ENCODE measurements around the gene RRBP1.

Gene RRBP1

DNA sequence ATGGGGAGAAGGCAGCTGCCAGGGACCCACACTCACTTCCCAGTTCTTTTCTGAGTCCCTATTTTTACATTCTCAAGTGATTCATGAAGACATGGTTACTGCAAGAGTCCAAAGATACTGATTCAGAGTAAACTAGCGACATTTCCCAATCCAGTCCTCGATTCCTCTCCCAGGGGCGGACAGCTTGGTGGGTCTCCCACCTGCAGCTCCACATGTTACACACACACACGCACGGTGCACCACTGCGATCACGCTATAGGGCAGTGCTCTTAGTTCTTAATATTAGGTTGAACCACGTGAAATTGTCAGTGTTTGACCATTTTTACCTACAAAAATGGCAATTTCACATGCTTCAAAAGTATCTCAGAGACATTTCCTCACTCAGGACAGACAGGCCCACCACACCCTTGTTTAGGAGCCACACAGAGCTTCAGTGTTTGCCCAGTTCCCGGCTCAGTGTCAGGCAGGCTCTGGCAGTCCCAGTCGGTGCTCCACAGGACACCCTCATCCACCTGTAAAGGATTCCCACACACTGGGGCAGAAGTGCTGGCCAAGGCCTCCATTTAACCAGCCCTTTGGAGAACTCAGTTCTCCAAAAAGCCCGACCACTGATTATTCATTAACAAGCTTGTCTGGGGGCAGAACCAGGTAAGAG, 51.8 kb downstream of the RRBP1 start:
- TF ChIP-seq, protein P1, sequence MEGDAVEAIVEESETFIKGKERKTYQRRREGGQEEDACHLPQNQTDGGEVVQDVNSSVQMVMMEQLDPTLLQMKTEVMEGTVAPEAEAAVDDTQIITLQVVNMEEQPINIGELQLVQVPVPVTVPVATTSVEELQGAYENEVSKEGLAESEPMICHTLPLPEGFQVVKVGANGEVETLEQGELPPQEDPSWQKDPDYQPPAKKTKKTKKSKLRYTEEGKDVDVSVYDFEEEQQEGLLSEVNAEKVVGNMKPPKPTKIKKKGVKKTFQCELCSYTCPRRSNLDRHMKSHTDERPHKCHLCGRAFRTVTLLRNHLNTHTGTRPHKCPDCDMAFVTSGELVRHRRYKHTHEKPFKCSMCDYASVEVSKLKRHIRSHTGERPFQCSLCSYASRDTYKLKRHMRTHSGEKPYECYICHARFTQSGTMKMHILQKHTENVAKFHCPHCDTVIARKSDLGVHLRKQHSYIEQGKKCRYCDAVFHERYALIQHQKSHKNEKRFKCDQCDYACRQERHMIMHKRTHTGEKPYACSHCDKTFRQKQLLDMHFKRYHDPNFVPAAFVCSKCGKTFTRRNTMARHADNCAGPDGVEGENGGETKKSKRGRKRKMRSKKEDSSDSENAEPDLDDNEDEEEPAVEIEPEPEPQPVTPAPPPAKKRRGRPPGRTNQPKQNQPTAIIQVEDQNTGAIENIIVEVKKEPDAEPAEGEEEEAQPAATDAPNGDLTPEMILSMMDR (IDR thresholded peaks at IDR 0.05; ENCODE audit: insufficient read depth, low read depth, low read length, missing control alignments), result no peak
- no peak overlapping the region for H3K4me3 ChIP-seq (ENCODE audit: low read length)
- DNase-seq (ENCODE audit: low read depth), result no peak

DNA sequence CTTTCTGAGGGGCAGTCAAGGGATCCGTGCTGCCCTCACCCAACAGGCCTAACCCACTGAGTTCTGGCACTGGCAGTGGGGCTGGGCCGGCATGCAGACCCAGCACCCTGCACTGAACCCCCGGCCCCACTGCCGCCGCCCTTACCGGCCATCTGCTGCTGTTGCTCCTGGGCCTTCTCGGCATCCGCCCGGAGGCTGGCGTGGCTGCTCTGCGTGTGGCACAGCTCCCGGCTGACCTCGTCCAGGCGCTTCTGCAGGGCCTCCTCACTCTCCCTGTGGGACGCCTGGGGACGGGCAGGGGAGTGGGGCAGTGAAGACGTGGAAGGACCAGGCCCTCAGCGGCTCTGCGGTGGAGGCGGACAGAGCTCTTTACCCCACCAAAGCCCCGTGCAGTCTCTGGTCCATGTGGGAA, 52.4 kb downstream of the RRBP1 start:
- DNase-seq (ENCODE audit: low read depth), result no peak
- H3K4me3 ChIP-seq (ENCODE audit: low read length), result no peak overlapping the region
- TF ChIP-seq, protein P1 (IDR thresholded peaks at IDR 0.05; ENCODE audit: insufficient read depth, low read depth, low read length, missing control alignments), result no peak

DNA sequence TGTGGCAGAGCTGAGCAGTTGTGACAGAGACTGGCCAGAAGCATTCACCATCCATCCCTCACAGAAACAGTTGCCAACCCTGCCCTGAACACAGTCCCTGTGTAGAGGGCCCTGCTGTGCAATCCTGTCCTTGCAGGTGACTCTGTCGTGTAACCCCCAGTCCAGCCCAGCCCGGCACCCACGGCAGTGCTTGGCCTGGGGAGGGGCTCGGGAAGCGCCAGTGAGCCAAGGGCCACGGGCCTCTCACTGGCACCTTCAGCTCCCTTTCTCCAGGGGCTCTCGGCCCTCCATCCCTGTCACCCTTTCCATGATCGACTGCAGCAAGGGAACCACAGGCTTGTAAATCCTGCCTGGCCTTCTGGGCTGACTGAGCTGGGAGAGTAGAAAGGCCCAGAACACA, 53.0 kb downstream of the RRBP1 start:
- TF ChIP-seq, protein P1 (IDR thresholded peaks at IDR 0.05; ENCODE audit: insufficient read depth, low read depth, low read length, missing control alignments), result no peak
- DNase-seq (ENCODE audit: low read depth), result no peak
- no peak overlapping the region for H3K4me3 ChIP-seq (ENCODE audit: low read length)

DNA sequence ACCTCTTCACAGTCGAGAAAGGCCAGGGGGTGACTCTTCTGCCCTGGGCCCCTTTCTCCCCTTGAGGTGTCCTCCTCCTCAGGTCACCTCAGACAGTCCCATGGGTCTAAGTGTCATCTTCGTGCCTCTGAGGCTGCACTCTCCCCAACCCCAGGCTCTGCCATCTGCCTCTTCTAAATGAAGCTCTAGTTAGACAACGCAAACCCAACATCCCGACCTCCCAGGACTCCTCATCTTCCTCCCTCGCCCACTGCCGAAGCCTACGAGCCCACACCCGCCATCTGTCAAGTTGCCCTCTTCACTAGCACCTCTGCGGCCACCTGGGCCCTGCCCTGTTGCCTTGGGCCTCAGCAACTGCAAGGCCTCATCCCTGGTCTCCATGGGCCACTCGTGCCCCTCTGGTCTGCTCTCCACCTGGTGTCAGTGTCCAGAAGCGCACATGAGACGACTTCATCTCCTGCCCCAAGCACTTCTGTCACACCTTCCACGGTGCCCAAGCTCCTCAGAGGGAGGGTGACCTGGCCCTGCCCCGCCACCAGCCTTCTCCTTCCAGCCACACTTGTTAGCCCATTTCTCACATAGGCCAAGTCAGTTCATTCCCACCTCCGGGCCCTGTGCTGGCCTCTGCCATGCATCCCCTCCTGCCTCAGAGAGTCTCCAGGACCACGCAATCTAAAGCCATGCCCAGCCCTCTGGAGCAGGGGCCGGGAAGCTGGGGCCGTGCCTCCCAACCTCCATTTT, 53.8 kb downstream of the RRBP1 start:
- TF ChIP-seq, protein P1 (IDR thresholded peaks at IDR 0.05; ENCODE audit: insufficient read depth, low read depth, low read length, missing control alignments), result no peak
- no peak overlapping the region for H3K4me3 ChIP-seq (ENCODE audit: low read length)
- DNase-seq (ENCODE audit: low read depth), result no peak

DNA sequence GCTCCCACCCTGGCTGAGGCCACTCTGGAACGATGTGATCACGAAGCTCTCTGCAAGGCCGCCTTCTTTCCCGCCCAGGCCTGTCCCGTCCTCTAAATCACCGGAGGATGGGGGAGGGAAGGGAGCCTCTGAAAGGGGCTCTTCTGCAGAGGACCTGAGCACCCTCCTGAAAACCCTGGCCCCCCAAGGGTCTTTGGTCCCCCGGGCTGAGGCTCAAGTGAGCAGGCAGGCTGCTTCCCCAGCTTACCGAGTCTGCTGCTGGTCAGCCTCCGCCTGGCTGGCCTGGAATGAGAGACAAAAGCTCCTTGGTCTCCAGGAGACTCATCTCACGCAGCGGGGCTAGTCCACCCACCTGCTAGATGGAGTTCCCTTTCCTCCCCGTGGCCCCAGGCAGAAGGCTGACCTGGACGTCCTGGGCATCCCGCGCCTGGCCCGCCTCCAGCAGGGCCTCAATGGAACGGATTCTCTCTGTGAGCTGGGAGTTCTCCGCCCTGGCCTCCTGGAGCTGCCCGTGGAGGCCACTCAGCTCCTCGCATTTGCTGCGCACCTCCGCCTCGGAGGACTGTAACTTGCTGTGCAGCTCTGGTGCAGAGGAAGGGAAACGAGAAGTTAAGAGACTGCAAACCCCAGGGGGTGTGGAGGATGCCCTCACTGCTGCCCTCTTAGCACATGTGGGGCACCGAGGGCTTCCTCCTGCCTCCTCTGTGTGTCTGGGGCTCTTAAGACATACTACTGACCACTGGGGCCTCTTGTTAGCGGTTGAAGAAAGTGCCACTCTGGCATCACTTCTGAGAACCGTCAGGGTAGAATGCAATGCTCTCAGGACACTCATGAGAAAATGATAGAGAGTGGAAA, 54.7 kb downstream of the RRBP1 start:
- DNase-seq (ENCODE audit: low read depth), result no peak
- H3K4me3 ChIP-seq (ENCODE audit: low read length), result no peak overlapping the region
- TF ChIP-seq, protein P1 (IDR thresholded peaks at IDR 0.05; ENCODE audit: insufficient read depth, low read depth, low read length, missing control alignments), result no peak

DNA sequence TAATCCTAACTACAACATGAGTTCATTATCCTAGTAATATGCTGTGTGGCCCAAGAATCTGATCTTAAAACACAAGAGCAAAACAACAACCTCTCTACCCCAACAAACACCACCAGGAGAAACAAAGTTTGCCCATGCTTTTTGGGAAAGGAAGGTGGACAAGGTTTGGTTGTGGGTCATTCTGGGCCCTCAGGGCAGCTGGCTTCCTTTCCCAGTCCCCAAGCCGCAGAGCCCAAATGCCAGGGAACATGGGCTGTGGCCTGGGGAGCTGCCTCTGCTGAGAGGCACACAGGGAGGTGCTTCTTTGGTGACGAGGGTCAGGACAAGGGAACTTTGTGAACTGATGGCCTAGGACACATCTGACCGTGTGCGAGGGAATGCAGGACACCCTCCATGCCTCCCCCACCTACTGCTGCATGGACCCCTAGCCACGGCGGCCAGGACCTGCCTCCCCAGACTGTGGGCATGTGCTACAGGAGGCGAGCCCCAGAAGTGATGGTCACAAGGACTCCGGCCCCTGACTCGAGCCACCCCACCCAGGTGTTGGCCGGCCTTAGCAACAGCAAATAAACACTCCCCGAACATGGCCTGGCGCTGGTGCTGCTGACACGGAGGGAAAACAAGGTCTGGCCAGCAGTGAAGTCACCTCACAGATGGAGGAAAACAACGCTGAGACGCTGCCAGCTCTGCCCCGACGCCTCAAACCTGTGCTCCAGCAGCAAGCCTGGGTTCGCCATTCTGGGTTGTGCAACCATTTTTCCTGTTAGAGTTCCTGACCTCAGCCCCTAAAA, 55.6 kb downstream of the RRBP1 start:
- TF ChIP-seq, protein P1 (IDR thresholded peaks at IDR 0.05; ENCODE audit: insufficient read depth, low read depth, low read length, missing control alignments), result no peak
- no peak for DNase-seq (ENCODE audit: low read depth)
- H3K4me3 ChIP-seq (ENCODE audit: low read length), result no peak overlapping the region
